CMK (cell line): ENCODE results near the gene MGAT3.
A peak's percentile ranks its signal among the peaks of the same experiment; 100 is the strongest.
"Not testable (repeated sequence)": the region's sequence is repeated elsewhere in the genome, so short reads cannot be mapped to it uniquely, and the experiment has no call there.

Experiments used
- DNase-seq: peaks from one replicate; pipeline ENCODE4 v3.0.0-alpha.2; 2010; ENCODE audit warnings: low read depth

The MGAT3 gene

GRCh38 chr22:39490966-39491680, 34.3 kb downstream of the MGAT3 start:
- no peak for DNase-seq

- no peak for DNase-seq
These were observed 34.9 kb downstream of the MGAT3 start for GRCh38 chr22:39491696-39492095.

- DNase-seq = no peak
These were observed 35.4 kb downstream of the MGAT3 start for GRCh38 chr22:39492186-39492585.

GRCh38 chr22:39493759-39494158, 36.9 kb downstream of the MGAT3 start:
- no peak for DNase-seq

DNA sequence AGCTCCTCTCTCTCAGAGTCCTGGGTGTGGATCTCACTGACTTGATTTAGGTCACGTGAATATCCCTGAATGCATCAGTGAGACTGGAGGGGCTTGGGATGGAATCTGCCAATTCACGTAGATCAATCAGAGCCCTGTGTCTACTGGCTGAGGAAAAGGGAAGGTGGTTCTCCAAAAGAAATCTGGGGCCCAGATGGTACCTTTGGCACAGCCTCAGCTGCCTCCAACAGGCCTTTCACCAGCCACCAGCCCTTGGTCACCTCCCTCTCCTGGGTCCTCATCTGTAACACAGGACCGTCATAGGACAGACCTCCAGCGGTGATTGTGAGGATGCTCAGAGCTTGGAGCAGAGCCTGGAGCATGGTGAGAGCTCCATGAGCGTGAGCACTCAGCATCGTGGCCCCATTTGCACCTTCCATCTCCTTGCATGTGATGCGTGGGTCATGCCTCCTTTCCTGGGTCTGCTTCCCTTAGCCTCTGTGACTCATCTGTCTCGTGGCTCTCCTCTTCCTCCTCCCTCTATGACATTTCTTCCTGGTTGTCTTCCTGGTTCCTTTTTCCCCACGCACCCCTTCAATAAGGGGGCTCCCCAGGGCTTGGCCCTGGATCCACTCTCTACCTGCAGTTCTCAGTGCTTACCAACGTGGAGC, 37.8 kb downstream of the MGAT3 start:
- DNase-seq = no peak

GRCh38 chr22:39496131-39496838, 39.5 kb downstream of the MGAT3 start:
- no peak for DNase-seq

DNA sequence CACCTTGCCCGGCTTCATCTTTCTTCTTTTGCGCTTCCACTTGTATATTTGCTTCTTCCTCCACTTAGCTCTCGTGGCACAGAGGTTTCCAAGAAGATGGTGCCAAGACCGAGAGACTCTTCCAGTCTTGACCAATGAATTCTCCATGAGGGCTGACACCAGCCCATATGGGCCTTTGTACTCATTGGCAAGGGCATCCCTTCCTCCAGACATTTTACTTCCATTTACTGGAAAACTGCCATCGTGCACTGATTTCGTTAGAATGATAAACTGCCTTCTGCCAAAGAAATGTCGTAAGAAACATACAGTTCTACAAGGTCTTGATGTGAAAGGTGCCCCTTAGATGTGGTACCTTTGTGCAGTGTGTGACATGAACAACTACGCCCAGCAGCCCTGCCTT, 40.6 kb downstream of the MGAT3 start:
- DNase-seq = no peak

- DNase-seq = no peak
These were observed 41.6 kb downstream of the MGAT3 start for GRCh38 chr22:39498368-39498767.

DNA sequence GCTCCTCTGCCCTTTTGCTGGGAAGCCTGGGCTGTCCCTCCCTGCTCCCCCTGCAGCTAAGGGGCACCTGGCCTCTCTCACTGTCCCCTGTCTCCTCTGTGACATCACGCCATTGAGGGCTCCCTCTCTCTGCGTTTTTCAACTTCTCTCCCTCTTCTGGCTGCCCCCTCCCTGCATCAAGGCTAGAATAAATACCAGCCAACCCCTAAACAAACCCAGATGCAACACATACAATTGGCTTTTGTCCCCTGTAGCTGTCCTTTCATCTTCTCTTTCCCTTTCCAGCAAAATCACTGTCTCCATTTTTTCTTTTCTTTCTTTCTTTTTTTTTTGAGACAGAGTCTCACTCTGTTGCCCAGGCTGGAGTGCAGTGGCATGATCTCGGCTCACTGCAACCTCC, 42.0 kb downstream of the MGAT3 start:
- DNase-seq = no peak

DNA sequence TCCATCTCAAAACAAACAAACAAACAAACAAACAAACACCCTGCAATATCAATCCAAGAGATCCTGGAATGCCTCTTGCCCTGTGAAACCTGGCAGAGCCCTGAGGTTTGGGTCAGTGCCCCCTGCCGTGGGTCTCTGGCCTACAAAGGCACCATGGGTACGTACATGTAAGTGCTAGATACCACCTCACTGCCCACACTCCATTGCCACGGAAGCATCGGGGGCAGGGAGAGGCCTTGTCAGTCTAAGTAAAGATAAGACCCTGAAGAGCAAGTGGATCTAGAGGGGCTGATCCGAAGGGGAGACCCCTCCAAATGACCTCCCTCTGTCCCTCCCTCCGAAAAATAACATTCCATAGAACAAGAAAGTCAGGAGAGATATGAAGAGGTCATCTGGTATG, 43.3 kb downstream of the MGAT3 start:
- no peak for DNase-seq

- DNase-seq = no peak
These were observed 44.9 kb downstream of the MGAT3 start for GRCh38 chr22:39501644-39502108.

GRCh38 chr22:39502109-39502788, 45.4 kb downstream of the MGAT3 start, which contains the start of gene MIEF1:
TSS of gene MIEF1 (plus strand) at chr22:39502290. CDS start at chr22:39511295, 9,005 bp downstream.
- DNase-seq = peak; percentile 97

- no peak for DNase-seq
These were observed 46.1 kb downstream of the MGAT3 start for GRCh38 chr22:39502789-39503409.

- no peak for DNase-seq
These were observed 46.8 kb downstream of the MGAT3 start for GRCh38 chr22:39503630-39504029.

GRCh38 chr22:39504071-39504470, 47.3 kb downstream of the MGAT3 start:
- DNase-seq = no peak

- not testable (repeated sequence) for DNase-seq
These were observed 50.2 kb downstream of the MGAT3 start for GRCh38 chr22:39507021-39507420.

DNA sequence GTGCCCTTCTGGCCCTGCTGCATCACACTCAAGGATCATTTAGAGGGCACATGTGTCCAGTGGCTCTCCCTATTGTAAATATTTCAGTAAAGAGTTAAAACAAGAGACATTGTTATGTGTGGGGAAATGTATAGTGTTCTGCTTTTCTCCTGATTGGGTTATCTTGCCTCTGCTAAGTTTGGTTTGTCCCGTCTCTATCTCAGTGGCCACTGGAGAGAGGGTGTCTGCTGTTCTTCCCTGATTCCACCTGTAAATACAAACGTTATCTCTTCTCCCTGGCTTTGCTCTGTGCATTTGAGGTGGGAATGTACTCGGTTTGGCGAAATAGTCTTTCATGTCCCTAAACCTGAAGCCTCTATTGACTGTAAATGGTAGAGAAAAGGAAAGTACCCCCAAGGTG, 51.6 kb downstream of the MGAT3 start:
- DNase-seq = no peak

GRCh38 chr22:39510529-39511149, 53.8 kb downstream of the MGAT3 start:
- DNase-seq = no peak

GRCh38 chr22:39511226-39511625, 54.4 kb downstream of the MGAT3 start:
- DNase-seq = no peak

DNA sequence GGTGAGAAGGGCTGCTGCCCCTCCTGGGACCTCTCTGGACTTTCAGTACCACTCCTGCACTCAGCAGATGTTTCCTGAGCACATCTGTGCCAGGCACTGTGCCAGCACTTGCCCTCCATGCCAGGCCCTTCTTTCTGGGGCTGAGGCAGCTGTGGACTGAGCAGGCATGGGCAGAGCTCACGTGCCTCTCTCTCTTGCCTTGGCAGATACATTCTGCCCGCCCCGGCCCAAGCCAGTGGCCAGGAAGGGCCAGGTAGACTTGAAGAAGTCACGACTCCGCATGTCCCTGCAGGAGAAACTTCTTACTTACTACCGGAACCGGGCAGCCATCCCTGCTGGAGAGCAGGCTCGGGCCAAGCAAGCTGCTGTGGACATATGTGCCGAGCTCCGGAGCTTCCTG, 55.2 kb downstream of the MGAT3 start:
- DNase-seq = no peak

DNA sequence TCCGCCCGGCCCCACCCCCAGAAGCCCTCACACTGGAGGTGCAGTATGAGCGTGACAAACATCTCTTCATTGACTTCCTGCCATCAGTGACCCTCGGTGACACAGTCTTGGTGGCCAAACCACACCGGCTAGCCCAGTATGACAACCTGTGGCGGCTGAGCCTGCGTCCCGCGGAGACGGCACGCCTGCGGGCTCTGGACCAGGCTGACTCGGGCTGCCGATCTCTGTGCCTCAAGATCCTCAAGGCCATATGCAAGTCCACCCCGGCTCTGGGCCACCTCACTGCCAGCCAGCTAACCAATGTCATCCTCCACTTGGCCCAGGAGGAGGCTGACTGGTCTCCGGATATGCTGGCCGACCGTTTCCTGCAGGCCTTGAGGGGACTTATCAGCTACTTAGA, 57.0 kb downstream of the MGAT3 start:
- DNase-seq = no peak
